GM23338 (cell line): ENCODE measurements around the gene CBARP. TPM values are rescaled to one million over a fixed set of nuclear protein-coding genes. Genes with fewer than 3 reads are reported as not detected.

Experiments
- ATAC-seq: fragments of 200-7000 bp; cut with Tn5 transposase; 3 replicates; pipeline ENCODE4 v1.9.1; 2020
- DNase-seq: peaks from one replicate; pipeline ENCODE4 v3.0.0-alpha.2; 2015; ENCODE audit warnings: low spot score
- H2AFZ ChIP-seq: fragments of 200-600 bp; sonication (generic); 2 replicates; pipeline ENCODE4 v1.8.0; 2016; ENCODE audit warnings: antibody characterized with exemption, mild to moderate bottlenecking, moderate library complexity
- H3F3A ChIP-seq: fragments of 200-600 bp; sonication (generic); replicated peaks from 2 replicates; pipeline ENCODE4 v1.8.0; 2017; ENCODE audit warnings: antibody characterized with exemption, mixed run types, low read depth
- H3K27ac ChIP-seq: fragments of 200-600 bp; sonication (generic); 2 replicates; pipeline ENCODE4 v1.6.1; 2016; ENCODE audit warnings: low read depth
- H3K27me3 ChIP-seq: fragments of 200-600 bp; sonication (generic); 2 replicates; pipeline ENCODE4 v1.8.0; 2016; ENCODE audit warnings: mild to moderate bottlenecking, mixed run types, moderate library complexity; ENCODE audit not compliant: insufficient read depth
- H3K36me3 ChIP-seq: fragments of 200-600 bp; sonication (generic); 2 replicates; pipeline ENCODE4 v1.8.0; 2016; ENCODE audit warnings: mild to moderate bottlenecking; ENCODE audit not compliant: insufficient read depth
- H3K4me1 ChIP-seq: fragments of 200-600 bp; sonication (generic); 2 replicates; pipeline ENCODE4 v1.8.0; 2016; ENCODE audit warnings: mild to moderate bottlenecking, moderate library complexity; ENCODE audit not compliant: insufficient read depth
- H3K4me2 ChIP-seq: fragments of 200-600 bp; sonication (generic); 2 replicates; pipeline ENCODE4 v1.7.1; 2017; ENCODE audit warnings: mixed run types
- H3K4me3 ChIP-seq: fragments of 200-600 bp; sonication (generic); 2 replicates; pipeline ENCODE4 v1.6.1; 2016; ENCODE audit warnings: mixed run types
- H3K79me2 ChIP-seq: fragments of 200-600 bp; sonication (generic); replicated peaks from 2 replicates; pipeline ENCODE4 v1.8.0; 2017; ENCODE audit warnings: mild to moderate bottlenecking; ENCODE audit not compliant: insufficient read depth
- H3K9me2 ChIP-seq: fragments of 200-600 bp; sonication (generic); 2 replicates; pipeline ENCODE4 v1.8.0; 2017; ENCODE audit not compliant: insufficient read depth
- H4K20me1 ChIP-seq: fragments of 200-600 bp; sonication (generic); replicated peaks from 2 replicates; pipeline ENCODE4 v1.8.0; 2017; ENCODE audit warnings: mild to moderate bottlenecking; ENCODE audit not compliant: insufficient read depth
- H3K27ac Mint-ChIP-seq: 2 replicates; pipeline ENCODE4 v1.8.0; 2020; ENCODE audit warnings: inconsistent platforms, mild to moderate bottlenecking, moderate library complexity, mixed read lengths
- H3K27me3 Mint-ChIP-seq: 3 replicates; pipeline ENCODE4 v1.8.0; 2022; ENCODE audit warnings: low read depth, mild to moderate bottlenecking, moderate library complexity, mixed read lengths, inconsistent platforms; ENCODE audit not compliant: insufficient read depth, poor library complexity
- H3K36me3 Mint-ChIP-seq: 3 replicates; pipeline ENCODE4 v1.8.0; 2021; ENCODE audit warnings: low read depth, mild to moderate bottlenecking, inconsistent platforms, moderate library complexity, mixed read lengths
- H3K4me1 Mint-ChIP-seq: 3 replicates; pipeline ENCODE4 v1.8.0; 2020; ENCODE audit warnings: mild to moderate bottlenecking, inconsistent platforms, mixed read lengths
- H3K4me3 Mint-ChIP-seq: 3 replicates; pipeline ENCODE4 v1.8.0; 2021; ENCODE audit warnings: moderate library complexity, mild to moderate bottlenecking, inconsistent platforms, mixed read lengths
- H3K9me3 Mint-ChIP-seq: 3 replicates; pipeline ENCODE4 v1.8.0; 2020; ENCODE audit warnings: moderate library complexity, mild to moderate bottlenecking, inconsistent platforms, mixed read lengths
- JUNB ChIP-seq: IDR thresholded peaks from one replicate; pipeline ENCODE4 v1.6.1; 2016; ENCODE audit warnings: antibody characterized with exemption; ENCODE audit not compliant: unreplicated experiment
- POLR2AphosphoS5 ChIP-seq: IDR thresholded peaks from 2 replicates; pipeline ENCODE4 v1.6.1; 2016; ENCODE audit warnings: antibody characterized with exemption, low read depth
- STAT1 ChIP-seq: IDR thresholded peaks from one replicate; pipeline ENCODE4 v1.6.1; 2016; ENCODE audit warnings: antibody characterized with exemption; ENCODE audit not compliant: unreplicated experiment
- ZNF114 ChIP-seq: fragments of 250-450 bp; sonication (Bioruptor Pico); IDR thresholded peaks from 2 replicates; pipeline ENCODE4 v1.5.0; 2020; ENCODE audit warnings: mild to moderate bottlenecking, moderate library complexity
- ZNF331 ChIP-seq: fragments of 250-450 bp; sonication (Bioruptor Pico); IDR thresholded peaks from 2 replicates; pipeline ENCODE4 v1.5.0; 2020; ENCODE audit warnings: low read depth, mild to moderate bottlenecking, moderate library complexity
- polyA plus RNA-seq: library from polyadenylated mRNA; unstranded; fragments of >200 nt; fragmentation: Nextera tagmentation; extraction: Ambion mirVana; gene quantifications from 2 replicates; pipeline ENCODE4 v1.2.1, GENCODE V29; 2016
- total RNA-seq: library from RNA; depleted of rRNA; stranded (reverse); fragments of >200 nt; shearing (Covaris generic); gene quantifications from 2 replicates; pipeline ENCODE4 v1.2.3, GENCODE V29; 2014
- TF ChIP-seq, protein P1 (sequence below): IDR thresholded peaks from 2 replicates; pipeline ENCODE4 v1.6.1; 2016; ENCODE audit warnings: antibody characterized with exemption

The CBARP gene
- total and polyA plus RNA-seq, 2 experiments from 2014 or later, result 2.0 to 14.1 TPM

DNA sequence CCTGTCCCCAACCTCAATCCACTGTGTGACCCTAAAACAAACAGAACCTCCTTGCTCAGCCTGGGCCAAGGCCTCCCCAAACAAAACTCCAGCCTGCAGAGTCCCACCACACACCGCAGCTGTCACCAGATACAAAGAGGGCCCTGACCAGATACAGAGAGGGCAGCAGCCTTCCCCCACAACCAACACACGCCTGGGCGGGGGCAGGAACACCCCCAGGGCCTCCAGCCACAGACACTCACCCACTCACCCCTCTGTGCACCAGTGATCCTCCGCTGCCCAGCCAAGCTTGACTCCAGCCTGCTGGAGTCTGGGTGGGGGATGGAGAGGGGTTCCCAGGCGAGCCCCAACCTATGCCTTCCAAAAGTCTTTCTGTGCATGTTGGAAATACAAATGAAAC, 25.4 kb upstream of the CBARP start:
- H3K36me3 Mint-ChIP-seq, result peaks cover 19% of the 10 kb centered on the region
- H3K27ac ChIP-seq, result peak overlapping the region; percentile 50; the same call in 1 of the 2 replicates
- H3K27ac Mint-ChIP-seq, result peak overlapping the region; percentile 40; the same call in 1 of the 2 replicates

DNA sequence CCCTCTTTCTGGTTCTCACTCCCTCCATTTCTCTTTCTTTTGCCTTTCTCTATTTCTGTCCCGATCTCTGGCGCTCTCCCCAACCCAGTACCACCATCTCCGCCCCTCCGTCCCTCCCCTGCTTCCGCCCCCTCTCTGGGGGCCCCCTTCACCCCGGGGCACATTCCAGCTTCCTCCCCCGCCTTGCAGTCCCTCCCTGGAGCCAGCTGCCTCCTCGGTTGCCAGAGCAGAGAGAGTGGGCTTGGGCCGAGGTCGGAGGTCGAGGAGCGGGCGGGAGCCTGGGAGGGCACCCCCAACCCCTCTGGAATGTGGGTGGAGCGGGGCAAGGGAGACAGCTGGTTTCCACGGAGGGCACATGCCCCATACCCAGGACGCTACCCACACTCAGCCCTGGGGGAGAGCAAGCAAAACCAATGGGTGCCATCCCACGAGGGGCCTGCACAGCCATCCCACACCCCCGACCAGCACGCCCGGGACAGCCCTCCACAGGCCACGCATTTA, 24.9 kb upstream of the CBARP start:
- peak overlapping the region; percentile 100 for H3K4me2 ChIP-seq
- Mint-ChIP-seq H3K27ac (peak overlapping the region; percentile 52; the same call in 1 of the 2 replicates), H3K27me3 (peaks cover 43% of the 10 kb centered on the region), H3K9me3 (peaks cover 2% of the 10 kb centered on the region; the same call in 2 of the 3 replicates), H3K4me3 (peak overlapping the region; percentile 66), H3K4me1 (peaks cover 62% of the 10 kb centered on the region), H3K36me3 (peaks cover 24% of the 10 kb centered on the region)
- H4K20me1 ChIP-seq, result peaks cover 8% of the 10 kb centered on the region
- H3K36me3 ChIP-seq, result no peaks in the 10 kb centered on the region
- H3K4me1 ChIP-seq, result peaks cover 58% of the 10 kb centered on the region
- peaks cover 55% of the 10 kb centered on the region for H3F3A ChIP-seq
- ATAC-seq, result peak; percentile 0; the same call in 2 of the 3 replicates
- H3K4me3 ChIP-seq, result peak overlapping the region; percentile 95
- H3K27ac ChIP-seq, result 0 out of 2 replicates have a peak overlapping the region, but pooled peaks have one; percentile 50
- no peak overlapping the region for H2AFZ ChIP-seq
- H3K79me2 ChIP-seq, result peaks cover 9% of the 10 kb centered on the region
- TF ChIP-seq ZNF114 (CRISPR knock-in tag) (no peak), POLR2AphosphoS5 (peak; percentile 27; the same call in 1 of the 2 replicates)
- no peaks in the 10 kb centered on the region for H3K9me2 ChIP-seq
- DNase-seq, result peak; percentile 64
- H3K27me3 ChIP-seq, result peaks cover 6% of the 10 kb centered on the region; the same call in 1 of the 2 replicates

More for the DNA sequence above, 25.4 kb upstream of the CBARP start:
- peak overlapping the region; percentile 66; the same call in 2 of the 3 replicates for H3K4me3 Mint-ChIP-seq
- H3K4me1 Mint-ChIP-seq, result peaks cover 58% of the 10 kb centered on the region
- H3K9me2 ChIP-seq, result no peaks in the 10 kb centered on the region
- H3F3A ChIP-seq, result peaks cover 50% of the 10 kb centered on the region
- H3K27me3 Mint-ChIP-seq, result peaks cover 47% of the 10 kb centered on the region
- no peak overlapping the region for H2AFZ ChIP-seq
- no peaks in the 10 kb centered on the region for H3K36me3 ChIP-seq
- H4K20me1 ChIP-seq, result peaks cover 3% of the 10 kb centered on the region
- no peak for ATAC-seq
- DNase-seq, result no peak
- TF ChIP-seq, protein P1, sequence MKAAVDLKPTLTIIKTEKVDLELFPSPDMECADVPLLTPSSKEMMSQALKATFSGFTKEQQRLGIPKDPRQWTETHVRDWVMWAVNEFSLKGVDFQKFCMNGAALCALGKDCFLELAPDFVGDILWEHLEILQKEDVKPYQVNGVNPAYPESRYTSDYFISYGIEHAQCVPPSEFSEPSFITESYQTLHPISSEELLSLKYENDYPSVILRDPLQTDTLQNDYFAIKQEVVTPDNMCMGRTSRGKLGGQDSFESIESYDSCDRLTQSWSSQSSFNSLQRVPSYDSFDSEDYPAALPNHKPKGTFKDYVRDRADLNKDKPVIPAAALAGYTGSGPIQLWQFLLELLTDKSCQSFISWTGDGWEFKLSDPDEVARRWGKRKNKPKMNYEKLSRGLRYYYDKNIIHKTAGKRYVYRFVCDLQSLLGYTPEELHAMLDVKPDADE, result no peak
- peaks cover 10% of the 10 kb centered on the region; the same call in 1 of the 2 replicates for H3K27me3 ChIP-seq
- peak overlapping the region; percentile 95; the same call in 1 of the 2 replicates for H3K4me3 ChIP-seq
- H3K9me3 Mint-ChIP-seq, result peaks cover 2% of the 10 kb centered on the region; the same call in 2 of the 3 replicates
- peaks cover 4% of the 10 kb centered on the region; the same call in 1 of the 2 replicates for H3K79me2 ChIP-seq
- peak overlapping the region; percentile 100 for H3K4me2 ChIP-seq
- H3K4me1 ChIP-seq, result peaks cover 58% of the 10 kb centered on the region

DNA sequence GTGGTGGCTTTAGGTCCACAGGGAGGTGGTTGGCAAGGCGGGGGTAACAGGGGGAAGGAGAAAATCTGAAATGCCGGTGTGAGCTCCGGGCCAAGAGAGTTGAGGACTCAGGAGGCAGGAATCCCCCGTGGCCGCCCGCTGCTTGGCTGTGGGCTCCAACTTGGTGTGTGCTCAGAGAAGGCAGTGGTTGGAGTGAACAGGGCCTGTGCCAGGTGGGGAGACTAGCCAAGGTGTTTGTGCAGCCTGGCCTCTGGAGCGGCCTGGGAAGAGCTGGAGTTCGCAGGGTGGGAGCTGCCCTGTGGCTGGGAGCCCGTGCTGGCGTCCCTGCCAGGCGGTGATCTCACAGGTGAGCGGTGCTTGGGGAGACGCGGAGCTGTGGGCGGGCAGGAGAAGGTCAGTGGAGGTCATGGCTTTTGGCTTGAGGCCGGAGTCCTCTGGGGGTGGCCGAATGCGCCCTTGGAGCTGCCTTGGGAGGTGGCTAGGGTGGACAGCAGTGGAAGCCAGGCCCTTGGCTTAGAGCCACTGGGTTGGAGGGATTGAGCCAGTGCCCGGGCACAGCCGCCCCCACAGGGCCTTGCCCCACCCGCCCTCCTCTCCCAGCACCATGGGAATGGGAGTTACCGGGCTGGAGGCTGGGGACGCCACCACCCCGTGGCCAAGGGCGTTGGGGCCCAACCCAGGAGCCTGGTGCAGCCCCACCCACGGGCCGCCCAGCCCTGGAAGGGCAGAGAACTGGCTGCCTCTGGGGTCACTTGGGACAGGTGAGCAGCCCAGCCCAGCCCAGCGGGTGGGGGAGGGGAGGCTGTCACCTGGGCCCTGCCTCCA, 24.2 kb upstream of the CBARP start:
- peaks cover 60% of the 10 kb centered on the region for H3K4me1 Mint-ChIP-seq
- Histone ChIP-seq H3K36me3 (no peaks in the 10 kb centered on the region), H4K20me1 (peaks cover 14% of the 10 kb centered on the region), H3K27me3 (no peaks in the 10 kb centered on the region), H3F3A (peaks cover 60% of the 10 kb centered on the region), H3K4me1 (peaks cover 61% of the 10 kb centered on the region), H2AFZ (no peak overlapping the region), H3K4me2 (peak overlapping the region; percentile 100), H3K79me2 (peaks cover 14% of the 10 kb centered on the region), H3K9me2 (no peaks in the 10 kb centered on the region), H3K4me3 (peak overlapping the region; percentile 95), H3K27ac (peak overlapping the region; percentile 92; the same call in 1 of the 2 replicates)
- peaks cover 29% of the 10 kb centered on the region for H3K36me3 Mint-ChIP-seq
- no peaks in the 10 kb centered on the region; the same call in 1 of the 3 replicates for H3K9me3 Mint-ChIP-seq
- peak overlapping the region; percentile 94 for H3K27ac Mint-ChIP-seq
- H3K27me3 Mint-ChIP-seq, result peaks cover 38% of the 10 kb centered on the region
- DNase-seq (no peak), ATAC-seq (peak; percentile 0; the same call in 2 of the 3 replicates)
- TF ChIP-seq STAT1 (no peak), JUNB (no peak), ZNF114 (CRISPR knock-in tag) (no peak), ZNF331 (CRISPR knock-in tag) (no peak)
- peak overlapping the region; percentile 92 for H3K4me3 Mint-ChIP-seq
